HG03558 (cell line): Measurements from ENCODE around the gene CRADD.
"Not testable (repeated sequence)": the region's sequence is repeated elsewhere in the genome, so short reads cannot be mapped to it uniquely, and the experiment has no call there.

Source experiments
- ATAC-seq: cut with Tn5 transposase; IDR thresholded peaks from one replicate; pipeline ENCODE4 v1.9.1; 2021; ENCODE audit warnings: moderate number of reproducible peaks; ENCODE audit not compliant: unreplicated experiment; ENCODE audit errors: extremely low read depth

CRADD gene

DNA sequence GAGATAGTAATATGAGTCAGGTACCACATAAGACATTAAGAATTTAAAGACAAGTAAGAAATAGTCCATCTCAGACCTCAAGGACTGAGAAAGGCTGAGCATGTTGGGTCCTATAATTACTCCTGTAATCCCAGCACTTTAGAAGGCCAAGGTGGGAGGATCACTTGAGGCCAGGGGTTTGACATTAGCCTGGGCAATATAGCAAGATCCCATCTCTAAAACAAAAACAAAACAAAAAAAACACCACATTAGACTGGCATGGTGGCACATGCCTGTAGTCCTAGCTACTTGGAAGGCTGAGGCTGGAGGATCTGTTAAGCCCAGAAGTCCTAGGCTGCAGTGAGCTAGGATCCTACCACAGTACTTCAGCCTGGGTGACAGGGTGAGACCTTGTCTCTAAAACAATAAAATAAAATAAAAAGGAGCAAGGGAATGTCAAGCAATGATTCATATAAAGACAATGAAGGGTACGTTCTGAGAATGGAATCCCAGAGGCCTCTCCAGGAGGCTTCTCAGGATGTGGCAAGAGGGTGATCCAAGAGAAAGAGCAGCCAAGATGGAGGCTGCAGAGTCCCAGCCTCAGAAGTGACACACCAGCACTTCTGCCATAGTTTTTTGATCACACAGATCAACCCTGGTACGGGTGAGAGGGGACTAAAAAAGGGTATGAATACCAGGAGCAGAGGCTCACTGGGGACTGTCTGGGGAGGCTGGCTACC is 206.4 kb downstream of the CRADD start:
- ATAC-seq = no peak

DNA sequence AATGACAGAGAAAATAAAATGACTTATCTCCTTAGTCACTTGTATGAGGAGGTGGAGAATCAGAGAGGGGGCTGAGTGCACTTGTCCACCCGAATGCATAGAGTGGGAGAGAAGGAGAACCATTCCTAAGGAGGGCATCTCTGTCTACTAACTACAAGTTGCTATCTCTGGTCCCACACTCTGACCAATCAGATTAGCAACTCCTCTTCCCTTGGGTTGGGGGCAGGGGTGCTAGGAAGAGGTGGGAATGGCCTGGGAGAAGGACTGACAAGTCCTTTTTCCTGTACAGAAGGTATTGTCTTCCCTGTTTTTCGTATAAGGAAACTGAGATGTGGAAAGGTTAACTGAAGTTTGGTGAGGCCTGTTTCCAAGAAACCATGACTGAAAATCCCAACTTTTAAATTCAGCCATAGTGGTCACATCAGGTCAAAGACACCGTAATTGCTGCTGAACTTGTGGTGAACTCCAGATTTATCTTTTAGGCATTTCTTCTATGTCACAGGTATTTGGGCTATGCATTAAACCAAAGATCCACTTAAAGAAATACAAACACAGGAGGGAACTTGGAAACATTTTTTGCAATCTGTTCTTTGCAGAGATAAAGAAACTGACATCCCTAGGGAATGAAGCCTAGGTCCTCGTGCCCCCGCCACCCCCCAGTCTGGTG is 207.8 kb downstream of the CRADD start:
- ATAC-seq = no peak

DNA sequence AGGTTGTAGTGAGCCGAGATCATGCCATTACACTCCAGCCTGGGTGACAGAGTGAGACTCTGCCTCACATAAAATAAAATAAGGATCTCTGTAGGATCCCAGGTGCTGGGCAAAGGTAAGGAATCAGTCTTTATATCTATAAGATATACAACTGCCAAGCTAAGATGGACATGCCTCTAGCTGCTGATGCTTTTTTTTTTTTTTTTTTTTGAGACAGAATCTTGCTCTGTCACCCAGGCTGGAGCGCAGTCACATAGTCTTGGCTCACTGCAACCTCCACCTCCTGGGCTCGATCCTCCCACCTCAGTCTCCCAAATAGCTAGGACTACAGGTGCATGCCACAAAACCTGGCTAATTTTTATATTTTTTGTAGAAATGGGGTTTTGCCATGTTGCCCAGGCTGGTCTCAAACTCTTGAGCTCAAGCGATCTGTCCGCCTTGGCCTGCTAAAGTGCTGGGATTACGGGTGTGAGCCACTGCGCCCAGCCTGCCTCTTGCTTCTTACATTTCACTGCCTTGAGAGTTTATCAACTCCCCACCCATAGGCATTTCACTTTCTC is 208.9 kb downstream of the CRADD start:
- not testable (repeated sequence) for ATAC-seq

DNA sequence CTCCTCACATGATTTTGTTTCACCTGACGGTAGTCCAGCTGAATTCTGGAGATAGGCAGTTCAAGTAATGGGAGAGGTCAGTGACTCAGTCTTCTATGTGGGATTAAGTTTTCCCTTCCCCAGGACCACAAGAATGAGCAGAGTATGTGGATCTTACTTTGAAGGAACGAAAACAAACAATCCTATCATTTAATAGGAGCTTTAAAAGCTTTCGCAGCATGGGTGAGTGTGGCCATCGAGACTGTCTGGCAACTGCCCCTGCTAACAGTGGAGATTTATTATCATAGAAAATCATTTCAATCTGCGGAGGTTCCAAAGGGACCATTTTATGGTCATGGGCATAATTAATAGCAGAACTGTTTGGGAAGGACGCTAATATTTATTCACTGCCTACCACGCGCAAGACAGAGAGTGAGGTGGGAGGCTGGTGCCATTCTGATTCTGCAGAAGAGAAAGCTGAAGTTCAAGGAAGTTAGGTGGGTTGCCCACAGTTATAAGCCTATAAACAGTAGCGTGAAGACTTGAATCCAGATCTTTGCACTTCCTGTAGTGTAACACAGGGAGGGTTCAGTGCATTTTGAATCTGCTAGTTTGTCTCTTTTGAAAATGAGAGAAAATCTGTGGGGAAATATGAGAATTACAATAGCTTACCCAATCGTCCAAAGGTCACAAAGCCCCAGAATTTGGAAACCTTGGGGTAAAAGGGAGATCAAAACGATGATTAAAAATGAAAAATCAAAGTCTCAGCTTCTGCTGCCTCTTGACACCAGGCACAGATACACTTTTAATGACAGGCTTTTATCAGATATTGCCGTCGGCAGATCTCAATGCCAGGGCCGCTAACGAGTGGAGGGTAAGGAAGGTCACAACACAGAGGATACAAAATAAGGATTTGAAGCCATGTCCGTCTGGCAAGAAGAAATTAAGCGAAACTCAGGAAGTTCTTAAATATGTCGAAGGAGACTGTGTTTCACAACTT is 209.6 kb downstream of the CRADD start:
- no peak for ATAC-seq

DNA sequence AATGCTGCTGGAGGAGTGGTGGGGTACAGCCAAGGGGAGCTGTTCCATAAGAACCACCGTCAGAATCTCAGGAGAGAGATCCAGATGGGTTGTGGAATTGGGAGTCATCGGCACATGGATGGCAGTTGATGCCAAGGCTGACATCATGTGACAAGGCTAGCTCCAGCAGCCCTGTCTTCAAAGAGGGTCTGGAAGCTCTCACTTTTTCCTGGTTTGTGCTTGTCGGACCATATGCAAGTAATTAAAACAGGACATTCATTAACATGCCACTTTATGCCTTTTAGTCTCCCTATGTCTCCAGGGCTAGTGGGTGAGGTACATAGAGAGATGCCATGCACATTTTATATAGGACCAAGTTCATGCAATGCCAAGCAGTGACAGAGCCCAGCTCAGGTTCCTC is 211.8 kb downstream of the CRADD start:
- ATAC-seq = no peak

DNA sequence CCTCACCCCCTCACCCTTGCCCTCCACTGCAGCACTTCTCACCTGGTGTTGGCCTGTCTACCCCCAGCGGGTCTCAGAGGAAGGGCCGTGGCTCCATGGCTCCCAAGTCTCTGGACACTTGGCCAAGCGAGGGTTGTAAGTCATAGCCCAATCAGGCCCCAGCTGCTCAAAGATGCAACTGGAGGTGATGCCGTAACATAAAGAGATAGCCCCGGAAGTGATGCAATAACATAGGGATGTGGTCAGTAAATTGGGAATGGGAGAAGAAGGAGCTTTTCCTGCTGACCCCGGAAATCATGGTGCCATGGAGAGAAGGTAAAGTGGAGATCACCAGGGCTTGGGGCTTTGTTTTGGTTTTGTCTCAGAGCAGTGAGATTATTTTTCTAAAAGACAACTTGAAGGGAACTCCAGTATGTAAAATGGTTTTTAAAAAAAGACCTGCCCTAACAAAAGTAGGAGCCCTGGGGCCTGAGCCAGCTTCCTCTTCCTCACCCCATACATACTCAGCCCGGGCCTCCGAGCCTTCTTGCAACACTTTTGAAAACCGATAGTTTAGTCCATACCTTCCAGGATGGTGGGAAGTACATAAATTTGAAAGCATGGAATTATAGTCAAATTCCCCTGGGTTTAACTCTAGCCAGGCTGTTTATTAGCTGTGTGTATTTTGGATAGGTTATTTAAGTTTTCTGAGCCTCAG is 212.5 kb downstream of the CRADD start:
- no peak for ATAC-seq

DNA sequence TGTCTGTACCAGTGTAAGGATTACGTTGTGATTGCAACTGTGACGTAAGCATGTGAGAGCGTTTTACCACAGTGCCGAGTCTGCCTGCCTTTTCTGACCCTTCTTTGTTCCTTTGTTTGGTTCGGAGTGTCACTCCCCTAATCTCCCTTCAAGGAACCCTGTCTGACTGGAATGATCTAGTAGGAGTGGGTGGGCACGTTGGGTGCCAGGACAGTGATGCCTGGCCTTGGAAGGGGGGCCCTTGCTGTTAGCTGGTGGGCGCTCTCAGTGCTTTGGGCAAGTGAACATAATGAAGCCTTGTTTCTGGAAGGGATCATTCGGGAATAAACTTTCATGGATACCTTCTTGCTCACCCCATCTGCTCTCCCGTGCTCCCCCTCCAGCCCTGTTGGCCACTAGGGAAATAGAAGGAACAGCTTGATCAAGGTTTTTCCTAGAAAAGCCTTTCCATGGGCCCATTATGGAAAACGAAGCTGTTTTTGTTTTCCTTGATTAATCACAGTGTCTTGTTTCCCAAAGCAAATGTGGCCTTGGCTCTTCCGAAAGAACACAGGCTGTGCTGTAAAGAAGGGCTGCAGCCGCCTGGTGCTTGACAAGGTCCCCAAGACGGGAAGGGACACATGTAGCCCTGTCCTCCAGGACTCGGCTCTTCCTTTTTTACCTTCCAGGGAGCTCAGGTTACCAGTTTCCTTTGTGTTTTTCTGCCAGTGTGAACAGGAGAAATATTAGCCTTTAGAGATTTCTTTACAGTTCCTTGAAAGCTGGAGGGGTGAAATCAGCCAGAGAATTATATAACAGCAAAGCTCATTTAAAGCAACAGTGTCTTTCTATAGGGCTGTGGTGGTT is 215.5 kb downstream of the CRADD start:
- ATAC-seq = no peak

DNA sequence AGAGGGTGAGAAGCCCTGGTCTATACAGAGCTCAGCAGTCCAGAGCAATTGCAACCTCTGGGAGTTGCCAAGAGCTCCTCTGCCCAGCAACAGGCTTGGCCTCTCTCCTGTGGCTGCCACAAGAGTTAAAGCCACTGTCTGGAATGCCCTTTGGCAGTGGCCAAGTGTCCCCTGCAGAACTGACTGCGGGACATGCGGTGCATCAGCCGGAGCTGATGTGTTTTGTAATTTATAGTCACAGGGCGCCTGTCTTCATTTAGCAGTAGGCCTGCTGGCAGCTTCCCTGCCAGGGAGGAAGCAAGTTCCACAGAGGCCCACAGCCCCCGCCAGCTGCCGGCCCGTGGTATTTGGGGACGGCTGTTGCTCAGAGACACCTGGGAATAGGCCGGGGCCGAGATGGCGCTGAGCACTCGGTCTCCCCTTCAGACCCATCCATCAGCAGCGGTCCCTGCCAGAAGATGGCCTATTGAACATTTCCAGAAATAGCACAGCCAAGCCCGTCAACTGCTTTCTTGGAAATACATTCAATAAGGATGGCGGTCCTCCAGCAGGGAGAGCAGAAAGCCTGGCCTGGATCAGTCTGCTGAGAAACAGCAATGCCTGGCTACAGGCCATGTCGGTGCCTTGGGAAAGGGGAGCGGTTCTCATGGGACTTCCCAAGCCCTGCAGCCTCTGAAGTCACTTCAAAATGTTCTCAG is 217.4 kb downstream of the CRADD start:
- no peak for ATAC-seq

DNA sequence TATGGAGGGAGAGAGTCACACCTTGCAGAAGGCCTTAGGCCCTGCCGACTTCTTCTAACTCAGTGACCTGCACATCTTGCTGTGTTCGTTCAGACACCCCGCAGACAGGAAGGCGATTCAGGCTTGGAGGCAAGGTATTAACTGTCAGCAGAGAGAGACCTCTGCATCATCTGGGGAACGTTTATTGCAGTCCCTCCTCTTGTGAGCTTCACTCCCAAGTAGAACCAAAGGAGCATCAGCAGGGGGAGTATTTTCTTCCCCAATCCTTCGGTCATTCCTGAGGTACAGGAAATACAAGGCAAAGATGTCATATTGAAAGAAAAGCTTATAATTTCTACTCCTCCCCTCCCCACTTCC is 217.9 kb downstream of the CRADD start:
- ATAC-seq = no peak

DNA sequence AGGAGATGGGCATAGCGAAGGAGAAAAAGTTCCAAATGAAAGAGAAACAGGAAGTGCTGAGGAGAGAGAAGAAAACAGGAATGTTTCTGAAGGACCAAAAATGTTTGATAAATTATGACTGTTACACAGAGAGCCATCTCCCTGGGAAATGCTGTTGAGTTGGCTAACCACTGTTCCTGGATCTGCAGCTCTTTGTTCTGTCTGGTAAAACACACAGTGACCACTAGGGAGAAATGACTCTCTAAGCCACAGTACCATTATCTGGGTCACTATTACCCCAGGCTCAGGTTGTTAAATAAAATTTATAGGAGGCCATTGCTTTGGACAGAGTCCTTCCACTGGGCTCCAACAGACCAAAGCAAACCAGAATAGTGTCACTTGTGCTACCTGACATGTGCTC is 219.3 kb downstream of the CRADD start:
- no peak for ATAC-seq

DNA sequence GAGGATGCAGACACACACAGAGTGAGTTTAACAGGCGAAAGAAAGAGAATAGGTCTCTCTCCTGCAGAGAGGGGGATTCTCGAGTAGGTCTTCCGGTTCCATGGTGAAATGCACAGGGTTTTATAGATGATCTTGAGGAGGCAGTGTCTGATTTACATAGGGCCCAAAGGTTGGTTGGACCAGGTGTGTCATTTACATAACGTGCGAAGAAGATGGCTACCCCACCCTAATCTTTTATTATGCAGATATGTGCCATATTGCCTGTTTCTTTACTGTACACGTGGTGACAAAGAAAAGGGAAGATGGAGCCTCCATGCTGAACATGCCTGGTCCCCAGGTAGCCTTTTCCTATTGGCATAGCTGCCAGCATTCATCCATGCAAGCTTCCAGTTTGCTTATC is 219.8 kb downstream of the CRADD start:
- ATAC-seq = no peak

DNA sequence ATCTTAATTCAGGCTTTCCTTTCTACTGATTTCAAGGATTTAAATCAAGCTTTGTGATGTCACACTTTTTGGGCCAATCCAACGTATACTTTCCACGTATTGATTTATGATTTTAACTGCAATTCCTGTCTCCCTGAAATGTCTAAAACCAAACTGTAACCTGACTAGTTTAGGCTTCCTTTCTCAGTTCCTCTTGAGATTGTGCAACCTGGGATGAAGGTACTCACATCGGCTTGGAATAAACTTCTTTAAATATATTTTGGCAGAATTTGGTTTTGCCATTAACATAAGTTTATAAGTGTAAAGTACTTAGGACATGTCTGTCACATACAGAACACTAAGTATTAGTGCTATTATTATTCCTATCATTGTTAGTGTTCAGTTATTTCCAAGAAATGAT is 224.6 kb downstream of the CRADD start:
- no peak for ATAC-seq

DNA sequence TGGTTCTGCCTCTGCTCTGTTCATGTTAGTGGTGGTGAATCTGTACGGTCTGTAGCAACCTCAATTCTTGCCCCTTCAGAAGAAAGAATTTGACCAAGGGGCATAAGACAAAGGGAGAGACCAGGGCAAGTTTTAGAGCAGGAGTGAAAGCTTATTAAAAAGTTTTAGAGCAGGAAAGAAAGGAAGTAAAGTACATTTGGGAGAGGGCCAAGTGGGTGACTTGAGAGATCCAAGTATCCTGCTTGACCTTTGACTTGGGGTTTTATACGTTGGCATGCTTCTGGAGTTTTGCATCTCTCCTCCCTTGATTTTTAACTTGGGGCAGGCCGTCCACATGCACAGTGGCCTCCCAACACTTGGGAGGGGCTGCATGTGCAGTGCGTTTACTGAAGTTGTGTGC is 225.0 kb downstream of the CRADD start:
- ATAC-seq = no peak

DNA sequence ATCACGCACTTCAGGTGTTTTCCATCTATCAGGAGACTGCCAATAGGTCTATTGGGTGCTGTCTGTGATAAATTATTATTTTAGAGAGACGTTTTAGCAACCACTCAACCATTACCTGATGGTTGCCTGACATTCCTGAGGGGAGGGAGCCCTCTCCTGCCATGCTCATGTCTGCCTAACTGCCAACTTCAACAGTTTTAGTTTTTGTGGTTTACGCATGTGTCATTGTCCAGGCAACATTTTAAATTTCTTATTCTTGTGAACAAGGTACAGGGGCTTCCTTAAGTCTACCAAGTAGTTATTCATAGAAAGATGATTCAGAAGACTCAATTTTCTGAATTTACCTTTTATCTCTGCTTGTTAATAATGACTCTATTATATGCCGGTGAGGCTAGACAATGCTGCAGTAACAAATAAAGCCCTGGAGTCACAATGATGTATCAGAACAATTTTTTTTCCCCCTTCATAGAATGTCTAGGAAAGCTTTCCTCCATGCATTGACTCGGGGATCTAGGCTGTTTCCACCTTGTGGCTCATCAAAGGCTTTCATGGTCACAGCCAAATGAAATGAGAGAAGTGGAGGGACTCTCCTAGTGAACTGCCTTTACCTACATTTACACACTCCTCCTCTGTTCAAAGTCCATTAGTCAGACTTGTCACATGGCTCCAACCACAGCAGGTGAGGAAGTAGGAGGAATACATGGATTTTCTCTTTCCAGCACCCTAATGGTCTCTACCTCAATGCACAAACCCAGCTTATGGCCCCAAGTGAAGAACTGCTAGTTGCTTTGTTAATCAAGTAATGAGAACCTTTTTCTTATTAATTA is 225.8 kb downstream of the CRADD start:
- ATAC-seq = no peak

DNA sequence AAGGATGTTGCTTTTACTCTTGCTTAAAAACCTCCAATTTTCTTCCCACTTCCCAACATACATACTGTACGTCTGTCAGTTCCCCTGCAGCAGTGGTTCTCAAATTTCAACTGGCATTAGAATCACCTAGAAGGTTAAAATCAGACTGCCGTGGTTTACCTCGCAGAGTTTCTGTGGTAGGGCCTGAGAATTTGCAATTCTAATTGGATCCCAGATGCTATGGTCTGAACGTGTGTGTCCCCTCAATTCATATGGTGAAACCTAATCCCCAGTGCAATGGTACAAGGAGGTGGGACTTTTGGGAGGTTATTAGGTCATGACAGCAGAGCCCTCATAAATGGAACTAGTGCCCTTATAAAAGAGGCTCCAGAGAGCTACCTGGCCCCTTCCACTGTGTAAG is 226.9 kb downstream of the CRADD start:
- no peak for ATAC-seq

DNA sequence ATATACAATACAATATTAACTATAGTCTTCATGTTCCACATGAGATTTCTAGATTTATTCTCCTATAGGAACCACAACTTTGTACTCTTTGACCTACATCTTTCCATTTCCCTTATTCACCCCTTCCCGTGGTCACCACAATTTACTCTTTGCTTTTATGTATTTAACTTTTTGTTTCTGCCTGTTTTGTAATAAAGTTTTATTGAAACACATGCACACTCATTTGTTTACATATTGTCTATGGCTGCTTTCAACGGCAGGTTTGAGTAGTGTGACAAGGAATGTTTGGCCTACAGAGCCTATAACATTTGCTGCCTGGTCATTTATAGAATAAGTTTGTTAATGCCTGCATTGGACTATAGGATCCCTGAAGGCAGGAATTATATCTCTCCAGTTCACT is 231.1 kb downstream of the CRADD start:
- no peak for ATAC-seq

DNA sequence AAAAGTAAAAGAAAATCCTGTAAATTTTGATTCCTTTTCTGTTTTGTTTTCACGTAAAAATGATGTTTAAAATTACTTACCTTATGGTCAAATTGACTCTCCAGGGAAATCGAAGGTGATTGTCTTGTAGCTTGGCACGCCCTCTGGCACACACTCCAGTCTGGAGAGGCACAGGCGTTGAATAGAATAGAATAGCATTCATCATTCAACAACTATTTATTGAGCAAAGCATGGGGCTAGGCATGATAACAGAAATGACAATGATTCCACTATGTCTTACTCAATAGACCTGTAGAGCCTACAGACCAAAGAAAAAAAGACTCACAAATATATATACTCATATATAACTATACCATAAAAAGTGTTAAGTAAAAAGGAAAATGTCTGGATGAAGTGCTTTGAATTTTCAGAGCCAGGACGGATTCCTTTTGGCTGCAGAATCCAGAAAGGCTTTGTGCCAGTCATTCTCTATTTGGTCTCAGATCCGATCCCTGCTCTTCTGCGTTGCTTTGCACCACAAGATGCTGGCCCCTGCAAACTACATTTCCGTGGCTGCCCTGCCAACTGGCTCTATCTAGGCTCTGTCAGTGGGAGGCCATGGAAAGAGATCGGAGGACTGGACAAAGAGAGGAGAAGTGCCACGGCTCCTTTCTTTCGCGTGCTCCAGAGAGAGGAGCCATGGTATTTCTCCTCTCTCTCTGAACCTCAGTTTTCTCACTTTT is 231.8 kb downstream of the CRADD start:
- no peak for ATAC-seq
